HG02678 (cell line): ENCODE measurements around the gene USP40.

Experiments
- ATAC-seq: cut with Tn5 transposase; IDR thresholded peaks from one replicate; pipeline ENCODE4 v1.9.1; 2021; ENCODE audit warnings: mild to moderate bottlenecking, moderate library complexity; ENCODE audit not compliant: unreplicated experiment

Gene USP40

DNA sequence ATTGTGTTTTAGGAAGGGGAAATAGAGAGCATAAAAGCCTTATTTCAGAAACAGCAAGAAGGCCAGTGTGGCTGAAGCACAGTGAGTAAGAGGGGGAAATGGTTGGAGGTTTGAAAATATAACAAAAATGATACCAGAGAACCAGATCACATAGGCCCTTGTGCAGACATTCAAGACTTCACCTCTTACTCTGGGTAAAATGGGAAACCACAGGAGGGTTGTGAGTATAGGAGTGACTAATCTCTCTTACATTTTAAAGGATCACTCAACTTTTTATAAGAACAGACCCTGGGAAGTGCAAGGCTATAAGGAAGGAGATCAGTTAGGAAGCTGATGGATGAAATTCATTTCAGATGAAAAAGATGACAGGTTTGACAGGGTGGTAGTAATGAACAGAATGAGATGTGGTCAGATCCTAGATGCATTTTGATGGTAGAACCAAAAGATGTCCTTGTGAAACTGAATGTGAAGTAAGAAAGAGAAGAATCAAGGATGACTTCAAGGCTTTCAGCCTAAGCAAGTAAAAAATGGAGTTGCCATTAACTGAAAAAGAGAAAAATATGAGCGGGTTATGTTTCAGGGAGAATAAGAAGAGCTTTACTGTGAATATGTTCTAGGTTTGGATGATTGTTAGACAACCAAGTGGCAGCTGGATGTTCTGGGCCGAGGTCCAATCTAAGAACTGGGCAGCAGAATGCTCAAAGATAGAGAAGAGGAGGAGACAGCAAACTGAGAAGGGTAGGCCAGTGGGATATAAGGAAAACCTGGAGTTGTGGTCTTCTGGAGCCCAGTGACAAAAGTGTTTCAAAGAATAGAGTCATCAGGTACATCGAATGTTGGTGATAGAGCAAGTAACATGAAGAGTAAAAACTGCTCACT is 65.1 kb downstream of the USP40 start:
- no peak for ATAC-seq

DNA sequence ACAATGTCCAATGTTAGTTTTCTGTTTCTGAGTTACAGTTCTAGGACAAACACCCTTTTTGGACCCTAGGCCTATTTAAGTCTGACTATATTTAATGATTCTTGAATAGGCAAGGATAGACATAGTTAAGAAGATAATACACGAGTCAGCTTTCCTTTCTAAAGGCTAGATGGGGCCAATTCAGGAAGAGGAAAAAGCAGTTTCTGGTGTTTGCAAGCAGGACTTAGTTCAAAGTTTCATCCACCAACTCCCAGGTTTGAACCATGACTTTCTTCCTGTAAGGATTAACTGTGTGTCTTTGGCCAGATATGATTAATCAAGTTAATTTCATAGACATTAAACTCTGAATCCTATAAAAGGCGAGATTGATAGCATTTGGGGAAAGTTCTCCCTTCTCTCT is 66.7 kb downstream of the USP40 start:
- ATAC-seq: no peak

DNA sequence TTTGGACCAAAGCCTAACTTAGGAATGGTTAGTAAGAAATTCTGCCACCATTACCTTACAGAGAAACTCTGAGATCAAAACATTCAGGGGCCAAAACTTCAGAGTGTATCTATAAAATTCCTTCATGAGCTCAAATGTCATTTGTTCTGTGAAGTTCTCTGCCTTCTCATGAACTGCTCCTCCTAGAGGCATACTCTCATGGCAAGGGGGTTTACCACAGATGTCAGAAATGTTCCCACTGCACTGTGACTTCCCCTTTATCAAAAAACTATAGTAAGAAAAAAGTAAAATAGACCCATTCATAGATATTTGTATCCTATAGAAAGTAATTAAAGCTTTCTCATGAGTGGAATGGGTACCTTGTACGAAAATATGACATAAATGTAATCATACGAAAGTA is 68.5 kb downstream of the USP40 start:
- no peak for ATAC-seq

DNA sequence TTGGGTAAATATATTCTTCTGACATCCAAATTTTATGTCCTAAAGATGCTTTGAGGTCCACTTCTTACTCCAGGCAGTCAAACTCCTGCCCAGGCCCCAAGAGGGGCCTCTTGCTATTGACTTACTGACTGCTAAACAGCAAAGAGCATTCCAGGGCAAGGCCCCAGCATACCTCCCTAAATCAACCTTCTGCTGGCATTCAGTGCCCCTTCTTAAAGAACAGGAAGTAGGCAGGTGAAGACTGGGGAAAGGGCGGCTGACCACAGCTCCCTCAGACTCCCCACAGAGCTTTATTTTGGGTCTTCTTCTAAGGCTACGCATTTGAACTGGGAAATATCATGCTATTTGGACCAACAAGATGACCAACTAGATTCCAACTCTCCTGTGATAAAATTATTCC is 68.9 kb downstream of the USP40 start:
- no peak for ATAC-seq

DNA sequence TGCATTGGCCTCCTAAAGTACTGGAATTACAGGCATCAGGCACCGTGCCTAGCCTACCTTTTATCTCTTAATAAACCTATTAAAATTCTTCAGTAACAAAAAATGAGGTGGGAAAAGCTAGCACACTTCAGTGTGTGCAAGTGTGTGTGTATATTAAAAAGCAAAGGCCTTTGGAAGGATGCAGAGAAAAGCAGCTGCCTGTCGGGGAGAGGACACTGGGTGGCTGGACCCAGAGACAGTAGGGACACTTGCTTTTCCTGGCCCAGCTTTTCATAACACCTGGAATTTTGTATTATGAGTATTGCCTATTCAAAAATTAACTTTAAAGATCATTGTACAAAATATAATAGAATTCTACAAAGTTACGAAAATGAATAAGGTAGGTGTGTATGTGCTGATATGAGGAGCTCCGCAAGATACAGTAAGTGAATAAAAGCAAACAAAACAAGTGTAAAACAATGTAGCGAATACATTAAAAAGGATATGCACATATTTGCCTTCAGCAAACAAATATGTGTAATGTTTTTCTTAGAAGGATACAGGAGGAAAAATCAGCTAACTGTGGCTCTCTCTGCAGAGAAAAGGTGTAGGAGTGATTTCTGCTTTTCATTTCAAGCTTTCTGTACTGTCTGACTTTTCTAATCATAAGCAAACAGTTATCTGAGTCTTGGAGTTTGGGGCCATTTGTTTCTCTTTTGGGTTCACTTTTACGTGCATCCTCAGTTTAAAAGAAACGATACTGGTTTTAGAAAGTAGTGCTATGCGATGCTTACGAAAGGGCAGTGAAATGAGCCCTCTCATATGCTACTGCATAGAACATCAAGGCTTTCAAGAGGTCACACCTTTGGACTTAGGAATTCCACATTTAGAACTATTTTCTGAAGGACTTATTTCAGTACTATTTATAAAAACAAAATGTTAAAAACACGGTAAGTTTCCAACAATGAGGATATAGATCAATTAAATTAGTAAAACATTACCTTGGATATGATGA is 70.8 kb downstream of the USP40 start:
- no peak for ATAC-seq

DNA sequence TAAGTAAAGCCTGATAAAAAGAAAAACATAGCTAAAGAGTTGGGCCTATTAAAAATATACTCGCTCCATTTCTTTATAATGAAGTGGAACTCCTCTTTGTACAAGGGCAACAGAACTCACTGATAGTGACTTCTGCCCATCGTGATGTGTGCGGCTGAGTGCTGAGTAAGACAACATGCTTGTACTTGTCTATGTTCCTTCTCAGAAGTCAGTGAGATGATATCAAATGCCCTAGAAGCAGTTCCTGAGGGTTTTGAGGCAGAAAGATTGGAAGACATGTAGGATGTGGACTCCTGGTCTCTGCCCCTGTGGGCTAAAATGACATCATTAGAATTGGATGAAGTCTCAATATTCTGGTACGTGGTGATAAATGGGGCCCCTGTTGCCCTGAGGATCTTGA is 73.8 kb downstream of the USP40 start:
- ATAC-seq: no peak

DNA sequence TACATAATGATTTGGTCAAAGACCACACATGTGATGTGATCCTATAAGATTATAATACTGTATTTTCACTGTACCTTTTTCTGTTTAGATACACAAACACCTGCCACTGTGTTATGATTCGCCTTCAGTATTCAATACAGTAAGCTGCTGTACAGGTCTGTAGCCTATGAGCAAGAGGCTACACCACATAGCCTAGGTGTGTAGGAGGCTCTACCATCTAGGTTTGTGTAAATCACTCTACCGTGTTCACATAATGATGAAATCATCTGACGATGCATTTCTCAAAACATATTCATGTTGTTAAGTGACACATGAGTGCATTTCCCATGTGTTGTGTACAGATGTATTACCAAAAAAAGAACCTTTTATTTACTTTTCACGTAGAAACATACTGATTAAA is 74.5 kb downstream of the USP40 start:
- no peak for ATAC-seq

DNA sequence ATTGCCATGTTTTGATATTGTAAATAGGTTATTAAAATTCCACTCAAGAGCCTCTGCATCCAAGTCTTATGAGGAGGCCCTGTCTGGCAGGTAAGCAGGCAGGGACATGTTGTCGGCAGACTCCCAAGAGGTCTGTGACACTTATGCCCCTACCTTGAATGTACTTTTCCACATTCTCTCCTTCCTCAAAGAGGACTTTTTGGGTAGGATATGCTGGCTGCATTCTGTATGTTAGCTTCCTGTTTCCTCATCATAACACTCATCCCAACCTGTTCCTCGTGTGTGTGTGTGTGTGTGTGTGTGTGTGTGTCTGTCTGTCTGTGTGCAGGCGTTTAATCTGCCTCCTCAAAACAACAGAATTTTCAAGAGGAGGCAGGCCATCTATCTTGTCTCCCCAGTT is 75.3 kb downstream of the USP40 start:
- no peak for ATAC-seq

DNA sequence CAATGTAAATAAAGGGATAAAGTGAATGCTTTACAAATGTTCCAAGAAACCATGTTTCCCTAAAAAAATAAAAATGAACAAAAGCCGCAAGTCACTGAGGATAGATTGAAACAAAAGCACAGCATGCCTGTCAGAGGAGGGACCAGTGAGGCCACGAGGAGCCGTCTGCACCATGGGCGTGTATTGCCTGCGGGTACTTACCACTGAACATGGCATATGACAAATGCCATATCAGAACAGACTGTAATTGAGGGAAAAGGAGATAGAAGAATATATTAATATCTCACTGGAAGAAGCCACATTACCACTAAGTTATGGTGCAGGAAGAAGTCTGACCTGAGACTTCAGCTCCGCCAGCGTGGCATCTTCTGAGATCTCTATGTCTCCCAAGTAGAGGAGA is 75.8 kb downstream of the USP40 start:
- no peak for ATAC-seq

DNA sequence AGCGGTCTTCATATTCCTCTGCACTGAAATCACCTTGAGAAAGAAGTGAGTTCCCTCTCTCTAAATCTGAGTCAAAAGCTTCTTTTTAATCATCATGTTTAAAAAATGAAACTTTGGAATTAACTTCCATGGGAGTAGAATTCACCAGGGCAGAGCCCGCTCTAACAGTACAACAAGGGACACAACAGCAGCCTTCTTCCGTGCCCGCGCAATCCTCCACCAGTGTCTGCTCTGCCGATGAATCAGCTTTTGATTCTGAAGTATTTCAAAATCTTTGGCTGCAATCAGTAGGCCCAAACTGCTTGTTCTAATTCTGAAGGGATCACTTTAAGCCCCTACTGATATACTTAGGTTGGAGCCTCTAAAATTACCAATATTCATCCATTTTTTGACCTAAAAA is 76.9 kb downstream of the USP40 start:
- no peak for ATAC-seq

DNA sequence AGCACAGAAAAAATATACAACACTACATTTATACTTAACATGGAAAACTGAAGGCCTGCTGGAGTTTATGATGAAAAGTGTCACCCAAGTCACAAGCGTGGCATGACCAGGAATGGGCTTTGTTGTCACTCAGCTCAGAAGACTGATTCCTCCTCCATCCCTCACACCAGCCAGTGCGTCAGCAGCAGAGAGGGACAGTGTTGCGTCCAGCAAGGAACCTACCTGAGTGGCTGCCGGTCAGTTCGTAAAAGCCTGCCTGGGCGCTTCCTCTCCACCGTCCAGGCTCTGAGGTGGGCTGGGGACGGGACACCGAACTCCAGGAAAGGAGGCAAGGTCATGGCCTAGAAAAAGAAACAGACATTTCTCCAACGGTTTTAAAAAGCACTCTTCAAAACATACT is 77.4 kb downstream of the USP40 start:
- ATAC-seq: no peak

DNA sequence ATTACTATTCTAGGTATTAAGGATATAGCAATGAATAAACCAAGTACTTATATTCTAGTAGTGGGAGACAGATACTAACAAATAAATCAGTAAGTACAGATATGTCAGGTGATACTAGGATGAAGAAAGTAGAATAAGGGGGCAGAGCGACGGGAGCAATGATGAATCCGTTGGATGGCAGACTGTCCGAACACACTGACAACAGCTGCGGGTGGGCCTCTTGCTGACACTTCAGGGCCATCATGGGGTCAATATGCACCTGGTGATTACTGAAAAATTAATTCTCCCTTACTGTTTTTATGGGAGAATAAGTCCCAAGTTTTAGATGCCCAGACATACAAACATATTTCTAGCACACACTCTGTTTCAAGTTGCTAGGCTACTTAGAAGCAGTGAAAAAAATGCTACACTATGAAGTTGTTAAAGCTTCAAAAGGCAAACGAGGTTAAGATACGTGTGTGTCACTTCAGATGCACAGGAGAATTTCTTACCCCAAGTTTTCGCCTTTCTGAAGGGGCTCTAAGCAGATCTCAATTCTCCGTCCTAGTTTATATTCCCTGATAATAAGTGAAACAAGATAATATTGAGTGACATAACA is 78.7 kb downstream of the USP40 start:
- no peak for ATAC-seq

DNA sequence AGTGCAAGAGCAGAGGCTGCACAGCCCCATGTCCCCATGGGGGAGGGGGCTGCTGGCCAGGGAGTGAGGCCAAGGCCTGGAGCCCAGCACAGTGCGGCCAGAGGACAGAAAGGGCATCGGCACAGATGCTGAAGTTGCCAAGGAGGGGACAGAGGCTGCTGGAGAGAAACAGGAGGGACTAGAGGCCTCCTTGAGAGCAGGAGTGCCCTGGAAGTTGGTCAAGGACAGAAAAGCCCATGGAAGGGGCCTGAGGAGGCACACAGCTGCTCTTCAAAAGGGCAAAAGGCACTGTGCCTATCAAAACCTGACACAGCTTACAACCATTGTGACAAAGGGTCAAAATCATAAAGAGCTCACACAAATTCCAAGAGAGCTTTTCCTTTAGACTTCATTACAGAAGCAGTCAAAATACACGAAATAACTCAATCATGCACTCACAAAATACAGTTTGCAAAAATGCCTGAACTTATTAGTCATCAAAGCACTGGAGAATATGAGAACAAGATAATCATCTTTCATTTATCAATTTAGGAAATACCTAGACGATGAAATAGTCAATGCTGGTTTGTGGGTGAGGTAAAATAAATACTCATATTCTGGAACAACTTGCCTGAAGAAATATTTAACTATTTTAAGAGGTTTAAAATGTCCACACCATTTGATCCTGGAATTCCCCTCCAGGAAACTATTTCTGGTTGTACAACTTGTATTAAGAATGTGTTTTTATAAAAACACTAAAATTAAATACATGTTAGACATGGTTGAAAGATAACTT is 79.6 kb downstream of the USP40 start:
- no peak for ATAC-seq

DNA sequence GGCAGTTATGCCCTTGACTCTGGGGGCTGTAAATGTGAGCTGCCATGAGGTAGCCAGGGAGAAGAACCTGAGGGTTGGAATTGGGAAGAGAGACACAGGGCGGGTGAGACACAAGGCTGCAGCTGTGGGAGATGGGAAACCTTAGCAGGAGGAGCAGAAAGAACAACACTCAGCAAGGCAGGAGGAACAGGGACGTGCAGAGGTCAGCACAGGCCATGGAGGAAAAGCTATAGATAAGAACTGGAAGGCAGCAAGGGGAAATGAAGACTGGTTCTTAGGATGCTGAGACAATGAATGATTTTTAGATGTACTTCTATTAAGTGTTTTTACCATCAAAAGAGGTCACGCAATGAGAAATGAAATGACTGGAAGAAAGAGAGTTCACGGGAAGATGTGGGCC is 80.2 kb downstream of the USP40 start:
- ATAC-seq: no peak

DNA sequence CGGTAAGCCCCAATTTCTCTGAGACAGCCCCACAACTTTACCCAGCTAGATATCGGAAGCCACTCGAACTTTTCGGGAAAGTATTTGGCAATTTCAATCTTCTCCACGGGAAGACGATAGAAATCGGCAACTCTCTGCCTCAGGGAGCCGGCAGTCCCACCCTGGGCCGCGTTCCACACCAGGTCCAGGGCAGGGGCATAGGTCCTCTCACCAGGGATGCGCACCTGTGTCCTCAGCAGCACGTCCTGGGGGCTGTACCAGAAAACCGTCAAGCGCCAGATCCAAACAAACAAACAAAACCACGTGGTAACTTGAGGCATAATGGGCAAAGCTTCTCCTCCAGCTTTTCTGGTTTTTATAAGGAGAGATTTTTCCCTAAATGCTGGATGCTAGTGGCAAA is 80.9 kb downstream of the USP40 start:
- no peak for ATAC-seq

DNA sequence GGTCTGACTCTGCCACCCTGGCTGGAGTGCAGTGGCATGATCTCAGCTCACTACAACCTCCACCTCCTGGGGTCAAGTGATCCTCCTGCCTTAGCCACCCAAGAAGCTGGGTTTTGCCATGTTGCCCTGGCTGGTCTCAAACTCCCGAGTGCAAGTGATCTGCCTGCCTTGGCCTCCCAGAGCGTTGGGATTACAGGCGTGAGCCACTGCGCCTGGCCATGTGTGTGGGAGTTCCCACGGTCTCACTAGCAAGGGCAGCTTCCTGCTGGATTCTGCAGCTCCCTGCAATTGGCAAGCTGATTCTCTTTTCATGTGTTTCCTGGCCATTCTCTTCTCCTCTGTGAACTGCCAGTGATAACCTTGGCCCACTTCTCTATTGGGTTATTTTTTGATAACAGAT is 84.0 kb downstream of the USP40 start:
- no peak for ATAC-seq

DNA sequence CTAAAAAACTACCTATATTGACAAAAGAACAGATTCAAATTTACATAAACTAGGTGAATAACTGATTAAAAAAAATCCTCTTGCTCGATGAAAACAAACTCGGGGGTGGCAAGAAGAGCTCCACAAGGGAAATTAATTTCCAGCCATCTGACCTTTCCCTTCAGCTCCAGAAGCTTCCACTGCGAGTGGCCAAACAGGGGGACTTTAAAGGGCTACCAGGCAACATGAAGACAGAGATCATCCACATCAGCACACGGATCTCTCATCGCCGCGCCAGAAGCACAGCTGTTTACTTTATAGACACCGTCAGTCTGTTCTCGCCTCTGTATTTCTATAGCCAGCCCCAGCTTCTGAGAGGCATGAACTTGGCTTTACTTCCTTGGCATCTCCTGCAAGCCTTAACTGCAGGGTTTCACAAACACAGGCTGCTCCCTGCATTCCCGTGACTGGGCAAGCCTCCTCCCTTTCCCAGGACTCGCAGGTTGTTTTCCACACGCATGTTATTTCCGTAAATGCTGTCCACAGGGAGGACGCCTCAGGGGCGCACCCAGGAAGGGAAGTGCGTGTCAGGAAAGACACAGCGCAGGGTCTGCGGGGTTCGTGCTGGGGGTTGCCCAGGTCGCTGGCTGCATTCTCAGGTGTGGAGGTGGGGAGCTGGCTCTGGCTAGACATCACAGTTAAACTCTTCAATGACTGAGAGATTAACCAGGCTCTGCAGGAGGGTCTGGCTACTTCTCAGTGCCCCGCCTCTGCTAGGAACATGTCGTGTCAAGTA is 85.0 kb downstream of the USP40 start:
- ATAC-seq: no peak

DNA sequence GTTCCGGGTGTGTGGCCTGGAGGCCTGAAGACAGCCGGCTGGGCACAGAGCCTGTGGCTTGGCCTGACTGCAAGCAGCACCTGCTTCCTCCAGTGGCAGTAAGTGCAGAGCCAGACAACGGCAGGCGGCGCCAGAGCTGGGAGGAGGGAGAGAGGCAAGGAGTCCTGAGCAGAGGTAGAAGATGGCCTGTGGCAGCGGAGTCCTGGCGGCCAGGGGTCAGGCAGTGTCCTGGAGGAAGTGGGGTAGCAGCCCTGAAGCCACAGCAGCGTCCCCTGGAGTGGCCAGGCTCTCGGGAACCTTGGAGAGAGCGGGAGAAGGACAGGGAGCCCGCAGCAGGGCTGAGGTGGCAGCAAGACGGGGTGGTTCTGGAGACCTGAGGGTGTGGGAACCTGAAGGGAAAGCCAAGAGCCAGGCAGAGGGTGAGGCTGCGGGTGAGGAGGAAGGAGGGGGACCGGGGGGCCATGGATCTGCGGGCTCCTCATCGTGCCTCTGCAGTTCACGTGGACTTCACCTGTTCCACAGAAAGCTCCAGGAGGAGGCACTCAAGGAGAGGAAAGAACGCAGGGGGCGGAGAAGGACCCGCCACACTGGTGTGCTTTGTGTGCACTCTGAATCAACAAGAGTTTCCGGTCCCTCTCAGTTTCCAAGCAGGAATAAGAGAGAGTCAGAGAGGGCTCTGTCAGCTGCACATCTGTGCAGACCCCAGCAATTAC is 85.9 kb downstream of the USP40 start:
- ATAC-seq: no peak
